GM21423 (cell line): Measurements from ENCODE around the gene ZNF132.
A peak's percentile ranks its signal among the peaks of the same experiment; 100 is the strongest.

Experiments
- ATAC-seq: cut with Tn5 transposase; IDR thresholded peaks from one replicate; pipeline ENCODE4 v1.9.1; 2021; ENCODE audit warnings: mild to moderate bottlenecking, moderate library complexity; ENCODE audit not compliant: unreplicated experiment

The ZNF132 gene

DNA sequence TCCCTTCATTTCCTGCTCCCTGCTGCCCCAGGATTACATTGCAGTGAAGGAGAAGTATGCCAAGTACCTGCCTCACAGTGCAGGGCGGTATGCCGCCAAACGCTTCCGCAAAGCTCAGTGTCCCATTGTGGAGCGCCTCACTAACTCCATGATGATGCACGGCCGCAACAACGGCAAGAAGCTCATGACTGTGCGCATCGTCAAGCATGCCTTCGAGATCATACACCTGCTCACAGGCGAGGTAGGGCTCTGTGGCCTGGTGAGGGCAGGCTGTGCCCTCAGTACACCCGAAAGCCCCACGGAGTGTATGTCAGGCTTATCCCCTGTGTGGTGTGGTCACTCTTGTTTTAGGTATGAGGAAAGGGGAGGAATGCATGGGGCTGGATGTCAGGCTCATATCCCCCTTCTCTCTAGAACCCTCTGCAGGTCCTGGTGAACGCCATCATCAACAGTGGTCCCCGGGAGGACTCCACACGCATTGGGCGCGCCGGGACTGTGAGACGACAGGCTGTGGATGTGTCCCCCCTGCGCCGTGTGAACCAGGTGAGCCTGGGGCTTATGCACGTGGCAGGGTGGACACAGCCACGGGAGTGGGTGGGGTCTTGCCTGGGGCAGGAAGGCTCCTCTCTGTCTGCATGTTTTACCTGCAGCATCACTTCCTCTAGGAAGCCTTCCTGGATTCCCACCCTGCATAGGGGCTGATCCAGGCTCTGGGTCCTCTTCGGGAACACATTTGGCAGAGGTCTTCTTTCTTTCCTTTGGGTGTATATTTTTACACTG, 46.8 kb downstream of the ZNF132 start:
- no peak for ATAC-seq

DNA sequence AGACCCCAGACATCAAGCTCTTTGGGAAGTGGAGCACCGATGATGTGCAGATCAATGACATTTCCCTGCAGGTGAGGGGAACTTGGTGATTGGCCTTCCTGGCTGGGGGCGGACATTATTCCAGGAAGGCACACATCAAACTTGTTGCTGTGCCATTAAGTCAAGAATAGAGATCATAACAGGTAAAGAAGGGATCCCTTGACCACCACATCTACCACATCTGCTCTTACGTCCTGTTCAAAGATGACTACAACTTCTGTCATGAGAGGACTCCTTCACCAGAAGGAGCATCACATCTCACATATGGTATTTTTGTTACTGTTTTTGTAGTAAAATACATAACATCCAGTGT, 51.8 kb downstream of the ZNF132 start:
- no peak for ATAC-seq

DNA sequence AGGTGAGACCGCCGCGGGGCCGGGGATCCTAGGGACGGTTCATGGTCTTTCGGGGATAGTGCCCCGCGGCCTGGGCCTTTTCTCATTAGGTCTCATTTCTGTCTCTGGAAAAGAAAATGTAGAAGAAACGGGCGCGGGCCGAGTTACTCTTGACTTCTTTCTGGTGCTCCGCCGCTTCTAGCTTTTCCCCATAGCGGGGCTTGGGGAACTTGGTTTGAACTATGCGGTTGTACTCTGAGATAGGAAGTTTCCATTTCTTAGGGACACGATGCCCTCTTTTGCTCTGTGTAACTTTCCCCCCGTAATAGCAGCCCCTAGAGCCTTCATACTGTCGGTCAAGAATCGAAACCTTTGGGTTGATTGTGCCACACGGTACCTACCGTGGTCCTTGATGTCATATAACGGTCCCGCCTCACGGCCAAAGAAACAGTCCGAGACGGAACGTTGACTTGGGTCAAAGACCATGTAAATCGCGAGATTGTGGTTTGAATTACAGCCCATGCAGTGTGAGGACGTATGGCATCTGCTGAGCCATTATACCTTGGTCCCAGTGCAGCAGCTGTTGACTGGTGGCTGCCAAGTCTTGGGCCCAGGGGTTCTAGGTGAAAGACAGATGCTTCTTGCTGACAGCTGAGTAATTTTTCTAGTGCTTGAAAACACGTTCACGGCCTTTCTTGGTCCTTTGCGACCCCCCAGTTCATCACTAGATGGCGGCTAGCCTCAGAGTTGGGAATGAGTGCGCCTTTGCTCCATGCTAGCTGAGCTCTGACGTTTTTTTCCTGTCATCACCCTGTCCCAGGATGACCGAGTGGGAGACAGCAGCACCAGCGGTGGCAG, 52.4 kb downstream of the ZNF132 start:
- ATAC-seq = no peak

DNA sequence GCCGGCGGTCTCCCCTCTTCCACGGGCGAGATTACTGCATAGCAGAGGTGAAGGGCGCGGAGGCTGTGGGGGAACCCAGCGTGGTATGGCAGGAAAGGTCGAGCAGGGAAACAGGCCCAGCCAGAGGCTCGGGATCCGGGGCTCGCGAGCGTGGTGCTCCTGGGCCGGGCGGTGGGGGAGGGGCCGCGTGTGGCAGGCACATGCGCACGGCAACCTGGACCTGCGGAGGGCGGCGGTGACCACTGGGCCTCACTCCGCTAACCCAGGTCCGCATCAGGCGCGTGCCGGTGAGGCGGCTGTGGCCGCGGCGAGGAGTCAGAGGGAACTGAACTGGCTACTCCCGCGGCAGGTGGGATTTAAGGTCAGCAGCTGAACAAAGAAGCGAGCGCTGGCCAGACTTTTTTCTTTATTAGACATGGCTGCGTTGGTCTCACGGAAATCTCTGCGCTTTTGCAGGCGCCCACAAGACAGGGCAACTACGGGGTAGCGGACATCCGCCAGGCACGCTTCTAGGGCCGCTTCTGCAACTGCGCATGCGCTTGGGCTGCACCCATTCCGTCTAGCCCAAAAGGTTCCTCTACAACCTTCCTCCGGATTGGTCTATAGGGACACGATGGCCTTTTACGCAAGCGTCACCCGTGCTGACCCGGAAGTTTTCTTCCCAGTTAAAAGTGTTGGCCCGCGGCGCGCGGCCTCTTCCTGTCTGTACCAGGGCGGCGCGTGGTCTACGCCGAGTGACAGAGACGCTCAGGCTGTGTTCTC, 53.2 kb downstream of the ZNF132 start, which contains the start of gene RPS5:
TSS of gene RPS5 (plus strand) at position 694 of the 762 bp plus-strand sequence. CDS start 869 bp downstream, outside the sequence.
- ATAC-seq = peak; percentile 89

DNA sequence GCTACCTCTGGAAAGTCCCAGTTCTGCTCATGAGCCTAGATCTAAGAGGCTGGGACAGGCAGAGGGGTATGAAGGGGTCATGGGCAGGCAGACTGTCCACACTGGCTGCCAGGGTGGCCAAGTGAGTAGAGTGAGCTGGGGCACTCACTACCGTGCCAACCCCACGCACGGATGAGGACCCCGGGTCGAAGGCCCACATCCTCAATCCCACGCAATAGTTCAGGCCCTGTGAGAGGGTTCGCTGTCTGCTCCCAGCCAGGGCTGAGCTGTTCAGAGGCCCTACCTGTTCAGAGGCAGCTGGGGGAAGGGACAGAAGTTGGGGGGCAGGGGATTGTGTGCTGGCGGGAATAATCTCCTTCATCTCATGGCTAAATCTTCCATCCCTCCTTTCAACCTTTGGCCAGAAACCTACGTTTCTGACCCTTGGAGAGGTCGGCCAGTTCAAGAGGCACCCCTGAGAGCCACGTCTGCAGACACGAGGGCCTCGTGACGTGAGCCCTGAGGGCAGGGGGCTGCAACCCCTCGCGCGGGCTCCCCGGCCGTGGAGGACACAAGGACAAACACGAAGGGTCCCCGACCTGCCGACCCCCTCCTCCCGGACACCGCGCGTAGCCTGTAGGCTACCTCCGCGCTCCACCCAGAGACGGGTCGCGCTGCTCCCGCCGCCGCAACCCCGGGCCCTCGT, 53.9 kb downstream of the ZNF132 start:
- peak; percentile 4 for ATAC-seq

DNA sequence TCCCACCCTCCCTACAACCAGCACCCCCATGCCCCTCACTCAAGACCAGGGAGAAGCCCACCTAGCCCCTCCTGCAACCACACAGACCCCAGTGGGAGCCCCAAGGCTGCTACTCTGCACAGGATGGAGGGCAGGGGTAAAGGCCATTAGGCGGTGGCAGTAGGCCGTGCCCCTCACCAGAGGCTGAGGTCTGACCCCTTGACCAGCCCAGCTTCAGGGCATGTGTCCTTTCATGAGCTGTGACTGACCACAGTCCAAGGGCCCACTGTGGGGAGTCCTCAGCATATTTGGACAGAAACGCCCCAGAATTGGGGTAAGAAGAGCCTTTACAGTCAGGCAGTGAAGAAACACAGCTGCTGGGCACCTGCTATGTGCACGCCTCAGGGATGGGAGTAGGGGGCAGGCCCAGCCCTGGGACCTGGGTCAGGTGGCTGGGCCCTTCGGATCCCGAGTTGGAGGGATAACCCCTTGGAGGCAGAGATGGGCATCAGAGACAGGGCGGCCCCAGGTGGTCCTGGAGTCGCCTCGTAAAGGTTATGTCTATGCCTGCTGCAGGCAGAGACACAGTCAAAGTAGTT, 54.6 kb downstream of the ZNF132 start:
- no peak for ATAC-seq

DNA sequence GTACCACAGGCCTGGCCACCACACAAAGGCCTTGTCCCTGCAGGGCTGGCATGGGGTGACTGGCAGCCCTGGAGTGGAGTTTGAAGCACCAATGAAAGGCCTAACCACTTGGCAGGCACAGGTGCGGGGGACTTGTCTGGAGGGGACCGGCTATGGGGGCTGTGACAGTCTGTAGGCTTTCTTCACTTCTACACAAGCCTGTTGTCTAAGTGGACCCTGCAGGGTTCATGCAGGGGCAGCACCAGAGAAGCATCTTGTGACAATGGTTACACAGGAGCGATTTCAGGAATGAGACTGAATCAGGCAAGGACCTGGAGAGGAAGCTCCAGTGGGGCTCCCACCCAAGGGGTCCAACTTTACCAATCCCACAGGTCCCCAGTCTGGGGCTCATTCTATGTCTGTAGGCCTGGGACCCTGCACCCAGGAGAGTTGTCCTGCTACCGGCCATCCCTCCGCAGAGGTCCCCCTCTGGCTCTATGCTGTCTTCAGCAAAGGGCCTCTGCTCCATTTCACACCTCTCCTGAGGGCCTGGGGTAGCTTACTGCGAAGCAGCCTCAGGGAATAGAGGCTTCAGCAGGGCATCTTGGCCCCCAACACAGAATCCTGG, 56.9 kb downstream of the ZNF132 start:
- no peak for ATAC-seq
